ENCODE measurements around the gene RAB42.

DNA sequence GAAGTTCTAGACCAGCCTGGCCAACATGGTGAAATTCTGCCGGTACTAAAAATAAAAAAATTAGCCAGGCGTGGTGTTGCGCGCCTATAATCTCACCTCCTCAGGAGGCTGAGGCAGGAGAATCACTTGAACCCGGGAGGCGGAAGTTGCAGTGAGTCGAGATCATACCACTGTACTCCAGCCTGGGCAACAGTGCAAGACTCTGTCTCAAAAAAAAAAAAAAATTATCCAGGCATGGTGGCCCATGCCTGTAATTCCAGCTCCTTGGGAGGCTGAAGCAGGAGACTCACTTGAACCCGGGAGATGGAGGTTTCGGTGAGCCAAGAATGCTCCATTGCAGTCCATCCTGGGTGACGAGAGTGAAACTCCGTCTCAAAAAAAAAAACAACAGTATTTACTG is 18.5 kb upstream of the RAB42 start:
- TF ChIP-seq CTCF (IDR thresholded peaks at IDR 0.05) (no peak), POLR2A (IDR thresholded peaks at IDR 0.05) (no peak)
